Glutamatergic neuron (in vitro differentiated cells): ENCODE measurements around the gene ASTN2. TPM values are rescaled to one million over a fixed set of nuclear protein-coding genes. Genes with fewer than 3 reads are reported as not detected.

Experiments
- DNase-seq: peaks from one replicate; pipeline ENCODE4 v3.0.0; 2022
- H3K27ac Mint-ChIP-seq: one replicate; pipeline ENCODE4 v1.8.0; 2020; ENCODE audit warnings: mild to moderate bottlenecking, mixed read lengths, inconsistent platforms; ENCODE audit not compliant: unreplicated experiment
- H3K27me3 Mint-ChIP-seq: one replicate; pipeline ENCODE4 v1.8.0; 2020; ENCODE audit warnings: mild to moderate bottlenecking, moderate library complexity, mixed read lengths, inconsistent platforms; ENCODE audit not compliant: unreplicated experiment
- H3K36me3 Mint-ChIP-seq: one replicate; pipeline ENCODE4 v1.8.0; 2020; ENCODE audit warnings: mild to moderate bottlenecking, mixed read lengths, inconsistent platforms; ENCODE audit not compliant: unreplicated experiment
- H3K4me1 Mint-ChIP-seq: one replicate; pipeline ENCODE4 v1.8.0; 2020; ENCODE audit warnings: mild to moderate bottlenecking, low read depth, mixed read lengths, inconsistent platforms; ENCODE audit not compliant: unreplicated experiment
- H3K4me3 Mint-ChIP-seq: one replicate; pipeline ENCODE4 v1.8.0; 2020; ENCODE audit warnings: mild to moderate bottlenecking, mixed read lengths, inconsistent platforms; ENCODE audit not compliant: unreplicated experiment
- H3K9me3 Mint-ChIP-seq: one replicate; pipeline ENCODE4 v1.8.0; 2020; ENCODE audit warnings: mild to moderate bottlenecking, moderate library complexity, mixed read lengths, inconsistent platforms; ENCODE audit not compliant: unreplicated experiment
- CTCF ChIP-seq: fragments of 200-600 bp; sonication (generic); IDR thresholded peaks from one replicate; pipeline ENCODE4 v1.5.0; 2021; ENCODE audit not compliant: partially characterized antibody, unreplicated experiment
- total RNA-seq: library from RNA; stranded (reverse); fragmentation: NEBNext Ultra II Directional; extraction: Animal tissue kit (Norgen Biotek cat#: 25700); gene quantifications from one replicate; pipeline ENCODE4 v1.2.1, GENCODE V29; 2021; ENCODE audit not compliant: unreplicated experiment

Gene ASTN2
- total RNA-seq, 1 donor from 2014 or later = 134 TPM

DNA sequence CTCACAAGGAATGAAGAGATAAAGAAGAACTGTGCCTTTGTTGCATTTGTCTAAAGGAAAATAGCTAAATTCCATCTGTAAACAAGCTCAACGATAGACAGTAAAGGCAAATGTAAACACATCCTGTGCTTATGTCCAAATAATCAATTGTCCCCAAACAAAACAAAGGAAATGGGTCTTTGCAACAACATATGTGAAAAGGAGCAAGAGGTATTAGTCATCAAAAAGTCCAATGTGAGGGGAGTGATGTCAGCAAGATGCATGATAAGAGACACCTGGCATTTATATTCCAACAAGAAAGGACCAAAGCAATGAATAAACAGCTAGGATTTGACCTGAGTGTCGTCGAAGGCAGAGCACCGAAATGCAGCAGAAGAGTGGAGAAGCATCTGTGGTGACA lies 209.1 kb downstream of the ASTN2 start:
- H3K9me3 Mint-ChIP-seq = peaks cover 11% of the 10 kb centered on the region
- no peak overlapping the region for H3K27ac Mint-ChIP-seq
- H3K4me3 Mint-ChIP-seq = no peak overlapping the region
- no peak for DNase-seq
- peaks cover 2% of the 10 kb centered on the region for H3K27me3 Mint-ChIP-seq
- H3K4me1 Mint-ChIP-seq = no peaks in the 10 kb centered on the region
- no peak for TF ChIP-seq CTCF
- peaks cover 24% of the 10 kb centered on the region for H3K36me3 Mint-ChIP-seq

GRCh38 chr9:117204971-117205370 lies 209.9 kb downstream of the ASTN2 start:
- peaks cover 9% of the 10 kb centered on the region for H3K9me3 Mint-ChIP-seq
- DNase-seq = no peak
- no peaks in the 10 kb centered on the region for H3K4me1 Mint-ChIP-seq
- no peak overlapping the region for H3K4me3 Mint-ChIP-seq
- no peak overlapping the region for H3K27ac Mint-ChIP-seq
- H3K36me3 Mint-ChIP-seq = peaks cover 20% of the 10 kb centered on the region
- H3K27me3 Mint-ChIP-seq = peaks cover 2% of the 10 kb centered on the region
- no peak for TF ChIP-seq CTCF

DNA sequence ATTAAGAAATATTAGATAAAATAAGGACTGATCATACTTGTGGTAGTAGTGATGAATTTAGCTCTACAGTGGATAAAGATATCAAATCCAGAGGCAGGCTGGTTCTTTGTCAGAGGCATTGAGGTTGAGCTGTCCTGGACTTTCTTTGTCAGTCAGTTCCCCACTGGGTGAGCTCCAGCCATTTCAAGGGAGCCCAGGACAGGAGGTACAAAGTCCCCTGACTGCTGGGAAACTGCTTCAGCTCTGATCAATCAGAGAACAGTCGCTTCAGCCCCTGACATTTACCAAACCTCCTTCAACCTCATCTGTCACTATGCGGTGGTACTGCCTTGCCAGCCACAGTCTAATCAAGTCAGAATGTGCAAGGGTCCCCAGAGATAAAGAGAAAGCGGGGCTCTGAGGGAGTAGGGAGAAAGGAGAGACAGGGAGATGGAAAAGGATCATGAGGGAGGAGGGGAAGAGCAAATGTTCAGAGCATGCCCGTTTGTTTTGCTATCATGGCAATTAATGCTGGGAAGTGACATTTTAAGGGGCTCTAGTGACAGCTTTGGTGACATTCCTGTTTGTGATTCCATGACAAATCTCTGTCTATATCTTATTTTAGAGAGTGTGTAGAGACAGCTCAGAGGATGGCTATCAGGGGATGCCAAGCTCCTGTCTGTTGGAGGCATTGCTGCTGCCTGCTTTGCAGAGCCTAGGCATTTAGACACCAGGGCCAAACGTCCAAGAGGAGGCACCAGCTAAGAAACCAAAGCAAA lies 223.2 kb downstream of the ASTN2 start:
- Mint-ChIP-seq H3K9me3 (peaks cover 12% of the 10 kb centered on the region), H3K36me3 (peaks cover 20% of the 10 kb centered on the region), H3K27me3 (peaks cover 5% of the 10 kb centered on the region), H3K4me1 (peaks cover 16% of the 10 kb centered on the region), H3K27ac (peak overlapping the region; percentile 76), H3K4me3 (no peak overlapping the region)
- DNase-seq = no peak
- TF ChIP-seq CTCF = no peak

GRCh38 chr9:117189121-117189520 lies 225.7 kb downstream of the ASTN2 start:
- Mint-ChIP-seq H3K27ac (no peak overlapping the region), H3K27me3 (peaks cover 6% of the 10 kb centered on the region), H3K4me1 (peaks cover 23% of the 10 kb centered on the region), H3K9me3 (peaks cover 8% of the 10 kb centered on the region), H3K4me3 (no peak overlapping the region), H3K36me3 (peaks cover 6% of the 10 kb centered on the region)
- no peak for TF ChIP-seq CTCF
- no peak for DNase-seq

DNA sequence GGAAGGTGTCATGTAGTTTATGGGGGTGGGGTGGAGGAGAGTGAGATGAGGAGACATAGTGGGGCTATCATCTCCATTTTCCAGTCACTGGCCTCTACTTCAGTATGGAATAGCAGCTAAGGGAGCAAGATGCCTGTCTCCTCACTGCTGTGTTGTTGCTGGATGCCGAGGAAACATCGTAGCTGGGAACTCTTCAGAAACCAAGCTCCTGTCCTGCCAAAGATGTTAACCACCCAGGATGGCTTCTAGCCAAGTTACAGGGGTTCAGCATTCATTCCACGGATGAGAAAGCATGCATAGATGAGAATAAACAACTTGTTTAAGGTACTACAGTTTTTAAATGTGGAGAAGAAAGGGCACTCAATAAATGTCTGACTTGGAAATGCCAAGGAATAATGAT lies 226.5 kb downstream of the ASTN2 start:
- Mint-ChIP-seq H3K4me1 (peaks cover 30% of the 10 kb centered on the region), H3K27ac (no peak overlapping the region), H3K27me3 (peaks cover 8% of the 10 kb centered on the region), H3K36me3 (peaks cover 6% of the 10 kb centered on the region), H3K4me3 (no peak overlapping the region), H3K9me3 (peaks cover 6% of the 10 kb centered on the region)
- no peak for DNase-seq
- no peak for TF ChIP-seq CTCF
